D721Med (cell line): ENCODE data around the gene MATK.
A peak's percentile ranks its signal among the peaks of the same experiment; 100 is the strongest.

ENCODE experiments used
- DNase-seq: peaks from one replicate; pipeline ENCODE4 v3.0.0; 2011; ENCODE audit warnings: low spot score; ENCODE audit not compliant: insufficient read length
- FAIRE-seq: peaks from 2 replicates; lab custom pipeline; 2011; peaks lifted over from hg19 to GRCh38; lab: Jason Lieb, UNC
- CTCF ChIP-seq: IDR thresholded peaks from 2 replicates; pipeline ENCODE4 v1.5.1; 2012; ENCODE audit warnings: mild to moderate bottlenecking, control low read depth; ENCODE audit not compliant: insufficient read depth; ENCODE audit errors: missing control alignments

The MATK gene

GRCh38 chr19:3774621-3775373 lies 11.4 kb downstream of the MATK start:
- FAIRE-seq, result no peak
- no peak for TF ChIP-seq CTCF

DNA sequence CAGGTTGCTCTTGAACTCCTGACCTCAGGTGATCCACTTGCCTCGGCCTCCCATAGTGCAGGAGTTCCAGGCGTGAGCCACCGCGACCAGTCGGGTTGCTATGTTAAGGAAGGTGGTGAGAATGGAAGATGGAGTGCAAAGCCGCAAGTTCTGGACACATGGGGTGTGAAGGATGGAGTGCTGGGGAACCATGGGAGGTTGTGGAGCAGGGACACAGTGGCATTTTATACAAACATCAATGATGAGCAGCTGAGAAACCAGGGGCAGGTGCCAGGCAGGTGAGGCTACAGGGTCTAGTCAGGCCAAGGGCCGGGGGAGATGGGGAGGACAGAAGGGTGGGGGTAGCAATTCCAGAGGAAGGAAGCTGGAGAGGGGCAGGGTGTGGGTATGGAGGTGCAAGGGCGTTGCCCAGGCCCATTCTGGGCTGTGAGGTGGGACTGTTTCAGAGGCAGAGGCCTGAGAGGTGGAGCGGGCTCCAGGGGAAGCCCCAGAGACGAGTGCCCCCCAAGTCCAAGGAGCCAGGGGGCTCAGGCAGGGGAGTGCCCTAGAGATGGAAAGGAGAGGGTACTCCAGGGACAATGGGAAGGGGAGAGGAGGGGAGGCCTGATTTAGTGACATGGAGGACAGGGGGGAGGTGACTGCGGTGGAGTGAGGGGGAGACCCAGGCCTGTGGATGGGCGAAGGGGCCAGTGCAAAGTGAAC lies 12.2 kb downstream of the MATK start:
- TF ChIP-seq CTCF, result no peak
- DNase-seq, result no peak
- no peak for FAIRE-seq

More at GRCh38 chr19:3774621-3775373, 11.4 kb downstream of the MATK start:
- peak; percentile 97 for DNase-seq

DNA sequence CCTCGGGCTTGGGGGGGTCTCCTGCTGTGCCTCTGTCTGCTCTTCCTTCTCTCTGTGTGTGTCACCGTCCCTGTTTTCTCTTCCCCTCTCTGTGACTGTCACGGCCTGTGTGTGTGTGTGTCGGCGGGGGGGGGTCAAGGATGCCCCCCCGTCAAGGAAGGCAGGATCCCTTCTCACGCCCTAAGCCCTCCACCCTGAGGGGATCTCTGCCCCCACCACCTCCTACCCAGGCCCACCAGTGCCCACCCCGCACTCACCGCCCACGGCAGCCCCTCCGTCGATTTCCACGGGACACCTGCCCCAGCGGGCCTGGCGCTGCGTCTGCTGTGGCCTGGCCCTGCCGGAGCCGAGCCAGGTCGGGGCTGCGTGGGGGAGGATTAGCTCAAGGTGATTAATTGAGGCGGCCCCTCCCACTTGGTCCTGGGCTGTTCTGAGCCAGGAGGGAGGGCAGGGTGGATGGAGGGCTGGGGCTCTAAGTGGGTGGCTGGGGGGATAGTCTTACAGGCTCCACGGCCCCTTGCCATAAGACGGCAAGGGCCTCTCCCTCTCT lies 14.2 kb downstream of the MATK start, which contains the start of gene RAX2:
Gene RAX2, minus strand, starts transcription at position 323 of the 550 bp plus-strand sequence. CDS start 486 bp downstream, outside the sequence.
- no peak for FAIRE-seq
- no peak for TF ChIP-seq CTCF

GRCh38 chr19:3771000-3771905 lies 14.9 kb downstream of the MATK start:
- no peak for TF ChIP-seq CTCF
- no peak for DNase-seq
- FAIRE-seq, result no peak

More for the DNA sequence above, 14.2 kb downstream of the MATK start, which contains the start of gene RAX2:
- DNase-seq, result peak; percentile 90

GRCh38 chr19:3770136-3770999 lies 15.8 kb downstream of the MATK start:
- DNase-seq, result no peak
- no peak for TF ChIP-seq CTCF
- no peak for FAIRE-seq

DNA sequence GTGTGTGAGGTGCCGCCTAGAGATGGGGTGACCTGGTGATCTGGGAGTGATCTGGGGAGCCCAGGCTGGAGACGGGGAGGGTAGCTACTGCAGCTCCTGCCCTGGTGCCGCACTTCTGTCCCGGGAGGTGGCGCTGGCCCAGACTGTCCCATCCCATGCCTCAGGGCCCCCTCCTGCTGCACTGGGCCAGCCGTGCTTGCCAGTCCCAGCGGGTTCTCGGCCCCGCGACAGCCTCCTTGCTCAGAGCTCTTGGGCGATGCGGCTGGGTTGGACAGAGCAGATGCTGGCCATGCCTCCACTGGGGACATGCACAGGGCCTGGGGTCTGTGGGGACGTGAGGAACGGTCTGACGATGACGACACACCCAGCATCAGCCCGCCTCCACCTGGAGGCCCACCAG lies 16.7 kb downstream of the MATK start:
- DNase-seq (no peak), FAIRE-seq (no peak)
- no peak for TF ChIP-seq CTCF
